ENCODE data around the gene PEX26. TPM values are rescaled to one million over a fixed set of nuclear protein-coding genes. Genes with fewer than 3 reads are reported as not detected.
"Not testable (repeated sequence)": the region's sequence is repeated elsewhere in the genome, so short reads cannot be mapped to it uniquely, and the experiment has no call there.

Gene PEX26
- total and polyA plus RNA-seq, 12 donors = 8.4 to 57.8 (median 34.0) TPM

DNA sequence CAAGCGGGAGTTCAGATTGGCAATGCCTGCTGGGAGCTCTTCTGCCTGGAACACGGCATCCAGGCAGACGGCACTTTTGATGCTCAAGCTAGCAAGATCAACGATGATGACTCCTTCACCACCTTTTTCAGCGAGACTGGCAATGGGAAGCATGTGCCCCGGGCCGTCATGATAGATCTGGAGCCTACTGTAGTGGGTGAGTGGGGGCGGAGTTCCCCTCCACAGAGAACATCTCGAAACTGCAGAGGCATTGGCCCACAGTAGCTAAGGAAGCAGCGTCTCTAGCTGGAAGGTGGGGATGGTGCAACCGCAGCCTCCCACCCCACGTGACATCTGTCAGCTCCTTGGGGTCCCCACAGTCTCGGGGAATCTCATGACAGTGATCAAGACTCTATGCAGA, 43.7 kb downstream of the PEX26 start:
- H3K36me3 ChIP-seq (replicated peaks in 1 of 2) = no peaks in the 10 kb centered on the region
- no peak overlapping the region for H3K4me3 ChIP-seq
- intact Hi-C loops (cut with DNase I) = no loop called here
- no peak overlapping the region for H3K27ac ChIP-seq
- DNase-seq = no peak
- no peaks in the 10 kb centered on the region for H3K27me3 ChIP-seq
- TF ChIP-seq POLR2A (IDR thresholded peaks at IDR 0.05) (no peak), CTCF (IDR thresholded peaks at IDR 0.05) (no peak)
- H3K4me1 ChIP-seq (replicated peaks in 1 of 2) = no peaks in the 10 kb centered on the region
- 85 to 94% (median 89%) methylated on average over 9 to 13 of the region's 13 CpGs for WGBS, 4 donors
- no peaks in the 10 kb centered on the region for H3K9me3 ChIP-seq (replicated peaks in 1 of 3)

- Histone ChIP-seq H3K4me3 (no peak overlapping the region), H3K4me1 (replicated peaks in 1 of 2) (no peaks in the 10 kb centered on the region), H3K27me3 (no peaks in the 10 kb centered on the region), H3K9me3 (replicated peaks in 1 of 3) (no peaks in the 10 kb centered on the region), H3K36me3 (replicated peaks in 1 of 2) (no peaks in the 10 kb centered on the region), H3K27ac (no peak overlapping the region)
- intact Hi-C loops (cut with DNase I) = no loop called here
- TF ChIP-seq POLR2A (IDR thresholded peaks at IDR 0.05) = no peak
- no peak for TF ChIP-seq CTCF (IDR thresholded peaks at IDR 0.05)
- no peak for DNase-seq
- WGBS, 4 donors = 86 to 91% (median 88%) methylated on average over 4 to 5 of the region's 5 CpGs
These were observed 44.3 kb downstream of the PEX26 start for GRCh38 chr22:18121954-18122554.

- H3K27ac ChIP-seq; H3K4me3 ChIP-seq; intact Hi-C loops (cut with DNase I); H3K27me3 ChIP-seq; H3K9me3 ChIP-seq (replicated peaks in 1 of 3); H3K36me3 ChIP-seq (replicated peaks in 1 of 2); H3K4me1 ChIP-seq (replicated peaks in 1 of 2): not testable (repeated sequence)
- WGBS, 4 donors = 95 to 97% (median 95%) methylated on average over 13 to 19 of the region's 19 CpGs
- DNase-seq = peak in 1 of 7 donors; percentile 29
These were observed 45.8 kb downstream of the PEX26 start for GRCh38 chr22:18123476-18124025.

DNA sequence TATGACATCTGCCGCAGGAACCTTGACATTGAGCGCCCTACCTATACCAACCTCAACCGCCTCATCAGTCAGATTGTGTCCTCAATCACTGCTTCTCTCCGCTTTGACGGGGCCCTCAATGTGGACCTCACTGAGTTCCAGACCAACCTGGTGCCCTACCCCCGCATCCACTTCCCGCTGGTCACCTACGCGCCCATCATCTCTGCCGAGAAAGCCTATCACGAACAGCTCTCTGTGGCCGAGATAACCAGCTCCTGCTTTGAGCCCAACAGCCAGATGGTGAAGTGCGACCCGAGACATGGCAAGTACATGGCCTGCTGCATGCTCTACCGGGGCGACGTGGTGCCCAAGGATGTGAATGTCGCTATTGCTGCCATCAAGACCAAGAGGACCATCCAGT, 48.8 kb downstream of the PEX26 start:
- Histone ChIP-seq H3K4me1 (replicated peaks in 1 of 2) (no peaks in the 10 kb centered on the region), H3K4me3 (no peak overlapping the region), H3K9me3 (replicated peaks in 1 of 3) (no peaks in the 10 kb centered on the region), H3K36me3 (replicated peaks in 1 of 2) (no peaks in the 10 kb centered on the region), H3K27me3 (no peaks in the 10 kb centered on the region), H3K27ac (no peak overlapping the region)
- intact Hi-C loops (cut with DNase I) = no loop called here
- DNase-seq = peak in 1 of 7 donors; percentile 46
- no peak for TF ChIP-seq CTCF (IDR thresholded peaks at IDR 0.05)
- TF ChIP-seq POLR2A (IDR thresholded peaks at IDR 0.05) = no peak
- WGBS, 4 donors = 97 to 98% (median 98%) methylated on average over 18 of the region's 18 CpGs

GRCh38 chr22:18130018-18130417, 52.2 kb downstream of the PEX26 start:
- 74 to 85% (median 83%) methylated on average over 8 of the region's 8 CpGs for WGBS, 4 donors
- no peak for TF ChIP-seq CTCF (IDR thresholded peaks at IDR 0.05)
- no peak for TF ChIP-seq POLR2A (IDR thresholded peaks at IDR 0.05)
- DNase-seq = no peak
- Histone ChIP-seq H3K36me3 (replicated peaks in 1 of 2) (no peaks in the 10 kb centered on the region), H3K27ac (no peak overlapping the region), H3K4me3 (no peak overlapping the region), H3K9me3 (replicated peaks in 1 of 3) (no peaks in the 10 kb centered on the region), H3K27me3 (no peaks in the 10 kb centered on the region), H3K4me1 (replicated peaks in 1 of 2) (no peaks in the 10 kb centered on the region)
- intact Hi-C loops (cut with DNase I) = no loop called here
